RWPE2 (cell line): ENCODE measurements around the gene MADD.
"Not testable (repeated sequence)": the region's sequence is repeated elsewhere in the genome, so short reads cannot be mapped to it uniquely, and the experiment has no call there.

Source experiments
- ATAC-seq: fragments of 200-7000 bp; cut with Tn5 transposase; 3 replicates; pipeline ENCODE4 v1.9.1; 2021; ENCODE audit warnings: low read depth
- DNase-seq: peaks from one replicate; pipeline ENCODE4 v3.0.0-alpha.2; 2020; ENCODE audit warnings: low spot score
- H3K27ac ChIP-seq: fragments of 450-650 bp; 2 replicates; pipeline ENCODE4 v1.5.1; 2017; ENCODE audit warnings: mild to moderate bottlenecking; ENCODE audit not compliant: poor library complexity, severe bottlenecking
- H3K27me3 ChIP-seq: fragments of 250-450 bp; sonication (Bioruptor Pico); 2 replicates; pipeline ENCODE4 v1.5.1; 2021; ENCODE audit warnings: mild to moderate bottlenecking, moderate library complexity; ENCODE audit not compliant: insufficient read depth, poor library complexity, severe bottlenecking
- H3K36me3 ChIP-seq: fragments of 250-450 bp; sonication (Bioruptor Pico); 2 replicates; pipeline ENCODE4 v1.5.1; 2020; ENCODE audit warnings: low read depth, mild to moderate bottlenecking, moderate library complexity
- H3K4me1 ChIP-seq: fragments of 250-450 bp; sonication (Bioruptor Pico); 2 replicates; pipeline ENCODE4 v1.5.1; 2021; ENCODE audit warnings: mild to moderate bottlenecking, moderate library complexity; ENCODE audit not compliant: insufficient read depth, poor library complexity, severe bottlenecking
- H3K4me3 ChIP-seq: fragments of 250-450 bp; sonication (Bioruptor Pico); 2 replicates; pipeline ENCODE4 v1.5.1; 2021; ENCODE audit warnings: mild to moderate bottlenecking, moderate library complexity; ENCODE audit not compliant: severe bottlenecking
- H3K9me3 ChIP-seq: fragments of 250-450 bp; sonication (Bioruptor Pico); 2 replicates; pipeline ENCODE4 v1.5.1; 2021; ENCODE audit warnings: mild to moderate bottlenecking, moderate library complexity; ENCODE audit not compliant: severe bottlenecking
- CTCF ChIP-seq: fragments of 450-650 bp; IDR thresholded peaks from one replicate; pipeline ENCODE4 v1.5.1; 2017; ENCODE audit warnings: mild to moderate bottlenecking, moderate library complexity; ENCODE audit not compliant: poor library complexity, severe bottlenecking

Gene MADD

GRCh38 chr11:47332303-47332711, 62.4 kb downstream of the MADD start:
- H3K4me1 ChIP-seq, result no peaks in the 10 kb centered on the region
- H3K36me3 ChIP-seq, result no peaks in the 10 kb centered on the region
- TF ChIP-seq CTCF, result no peak
- DNase-seq, result no peak
- H3K27ac ChIP-seq, result no peak overlapping the region
- H3K4me3 ChIP-seq, result no peak overlapping the region
- H3K9me3 ChIP-seq, result no peaks in the 10 kb centered on the region
- ATAC-seq, result no peak
- no peaks in the 10 kb centered on the region for H3K27me3 ChIP-seq

- Histone ChIP-seq H3K27me3 (no peaks in the 10 kb centered on the region), H3K36me3 (no peaks in the 10 kb centered on the region), H3K4me1 (no peaks in the 10 kb centered on the region), H3K9me3 (no peaks in the 10 kb centered on the region), H3K27ac (no peak overlapping the region), H3K4me3 (no peak overlapping the region)
- DNase-seq (no peak), ATAC-seq (no peak)
- no peak for TF ChIP-seq CTCF
Measured at GRCh38 chr11:47332791-47333525, 63.0 kb downstream of the MADD start.

GRCh38 chr11:47333526-47333845, 63.6 kb downstream of the MADD start:
- Histone ChIP-seq H3K36me3 (no peaks in the 10 kb centered on the region), H3K27ac (no peak overlapping the region), H3K4me1 (no peaks in the 10 kb centered on the region), H3K4me3 (no peak overlapping the region), H3K9me3 (no peaks in the 10 kb centered on the region), H3K27me3 (no peaks in the 10 kb centered on the region)
- no peak for DNase-seq
- no peak for TF ChIP-seq CTCF
- ATAC-seq, result no peak

GRCh38 chr11:47333886-47334443, 64.0 kb downstream of the MADD start:
- no peaks in the 10 kb centered on the region for H3K27me3 ChIP-seq

GRCh38 chr11:47334699-47335411, 64.9 kb downstream of the MADD start:
- ATAC-seq, DNase-seq: not testable (repeated sequence)

More at GRCh38 chr11:47333886-47334443, 64.0 kb downstream of the MADD start:
- Histone ChIP-seq H3K4me1 (no peaks in the 10 kb centered on the region), H3K9me3 (no peaks in the 10 kb centered on the region), H3K36me3 (no peaks in the 10 kb centered on the region), H3K27ac (no peak overlapping the region), H3K4me3 (no peak overlapping the region)
- ATAC-seq (no peak), DNase-seq (no peak)
- no peak for TF ChIP-seq CTCF

More at GRCh38 chr11:47334699-47335411, 64.9 kb downstream of the MADD start:
- not testable (repeated sequence) for H3K9me3 ChIP-seq, H3K4me3 ChIP-seq, H3K27me3 ChIP-seq, H3K36me3 ChIP-seq, H3K27ac ChIP-seq, H3K4me1 ChIP-seq
